Measurements from ENCODE around the gene FOXS1. TPM values are rescaled to one million over a fixed set of nuclear protein-coding genes. Genes with fewer than 3 reads are reported as not detected.

Gene FOXS1
- total and polyA plus RNA-seq, 10 of the 15 experiments (the other 5 are each of a cell fraction or from before 2014, with no cell fraction given) = not detected

DNA sequence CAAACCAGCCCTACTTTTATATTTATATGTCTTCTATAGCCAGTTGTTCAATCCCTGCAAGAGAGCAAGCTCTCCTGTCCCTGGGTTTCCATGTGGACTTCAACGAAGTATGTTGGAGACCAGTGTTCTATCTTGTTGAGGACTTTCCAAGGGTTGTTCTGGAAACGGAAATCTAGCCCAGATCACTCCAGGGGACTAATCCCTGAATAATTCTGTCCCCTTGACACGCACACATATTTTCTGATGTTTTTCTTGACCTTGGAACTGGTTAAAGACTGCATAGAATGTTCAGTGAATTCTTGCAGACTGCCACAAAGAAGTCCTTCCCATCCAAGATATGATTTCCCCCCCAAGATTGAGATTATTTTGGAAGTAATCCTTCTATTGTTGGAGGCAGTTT, 35.7 kb downstream of the FOXS1 start:
- BruUV-seq (replicated peaks) = no TSS peak
- no peak overlapping the region for H3K4me3 ChIP-seq
- intact Hi-C loops (cut with micrococcal nuclease; ENCODE audit: unreplicated experiment) (no loop called here), in situ Hi-C loops (cut with MboI) (no loop called here)
- no peak overlapping the region for H3K4me2 ChIP-seq (ENCODE audit: control insufficient read depth, insufficient read depth)
- DNase-seq (ENCODE audit: low read depth, low spot score) (no peak), ATAC-seq (no peak), FAIRE-seq (no peak)
- ChIA-PET CTCF (interaction anchor here (0.6 to 3.1 kb wide), 3 partner anchors 24 to 42 kb away, joined by 3 to 12 read pairs (median 4); no protein-coding TSS in a partner anchor), SMC1A (ENCODE audit: uncharacterized antibody, unreplicated experiment) (no interaction called here), POLR2A (no interaction called here), RAD21 (ENCODE audit: unreplicated experiment) (no interaction called here)
- H2AFZ ChIP-seq (ENCODE audit: control insufficient read depth, low read depth, low read length) = no peak overlapping the region
- no peak for TF ChIP-seq NR2C2 (IDR thresholded peaks at IDR 0.05; ENCODE audit: borderline replicate concordance, control insufficient read depth, insufficient read length, low read depth)
- TF ChIP-seq CREB1 (IDR thresholded peaks at IDR 0.05; ENCODE audit: low read depth) = no peak
- TF ChIP-seq MTA2 (IDR thresholded peaks at IDR 0.05; ENCODE audit: low read depth) = no peak
- peaks cover 0 to 2% of the 10 kb centered on the region in 2 experiments; a peak in 3 of 4 replicates for H3K36me3 ChIP-seq (ENCODE audit: control insufficient read depth in 2 of 2, insufficient read depth in 2 of 2, low read length in 1 of 2)
- 97% methylated on average over 3 of the region's 3 CpGs for WGBS (ENCODE audit: insufficient coverage, insufficient replicate concordance, low lambda C conversion rate, missing lambda C conversion rate)
- no peaks in the 10 kb centered on the region for H3K79me2 ChIP-seq (ENCODE audit: control insufficient read depth, insufficient read depth, low read length)
- no peak overlapping the region for H3K27ac ChIP-seq (ENCODE audit: control insufficient read depth, insufficient read depth)
- H3K4me1 ChIP-seq (ENCODE audit: control insufficient read depth, insufficient read depth, low read length) = no peaks in the 10 kb centered on the region; the same call in 1 of the 2 replicates
- H4K20me1 ChIP-seq (ENCODE audit: control insufficient read depth, insufficient read depth) = no peaks in the 10 kb centered on the region
- H3K9me3 ChIP-seq (replicated peaks; ENCODE audit: control insufficient read depth, insufficient read depth, low read length) = no peaks in the 10 kb centered on the region
- H3K9ac ChIP-seq (ENCODE audit: control insufficient read depth, insufficient read depth, low read length) = no peak overlapping the region
- H3K27me3 ChIP-seq (replicated peaks in 1 of 2; ENCODE audit: control insufficient read depth in 2 of 2, insufficient read depth in 2 of 2, low read length in 1 of 2) = no peaks in the 10 kb centered on the region

DNA sequence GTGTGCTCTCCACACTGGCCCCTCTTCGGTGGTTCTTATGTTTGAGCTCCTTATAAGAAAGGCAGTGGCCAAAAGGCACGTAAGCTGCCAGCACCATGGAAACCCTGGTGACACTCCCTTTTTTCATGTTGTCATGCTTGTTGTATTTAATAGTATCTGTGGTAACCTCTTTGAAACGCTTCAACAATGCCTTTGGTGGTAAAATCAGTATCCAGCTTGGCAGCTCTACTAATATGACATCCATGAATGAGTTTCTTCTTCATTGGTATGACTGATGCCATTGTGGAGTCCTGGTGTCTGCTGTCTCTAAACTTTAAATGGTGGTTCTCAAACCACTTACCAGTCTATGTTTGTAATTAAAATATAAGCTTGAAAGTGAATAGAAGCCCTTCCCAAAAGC, 36.9 kb downstream of the FOXS1 start:
- ATAC-seq (no peak), FAIRE-seq (no peak), DNase-seq (ENCODE audit: low read depth, low spot score) (no peak)
- no peaks in the 10 kb centered on the region for H3K27me3 ChIP-seq (replicated peaks in 1 of 2; ENCODE audit: control insufficient read depth in 2 of 2, insufficient read depth in 2 of 2, low read length in 1 of 2)
- WGBS (ENCODE audit: insufficient coverage, insufficient replicate concordance, low lambda C conversion rate, missing lambda C conversion rate) = 75% methylated on average over 3 of the region's 3 CpGs
- no peak overlapping the region for H3K27ac ChIP-seq (ENCODE audit: control insufficient read depth, insufficient read depth)
- no peaks in the 10 kb centered on the region; the same call in 1 of the 2 replicates for H3K4me1 ChIP-seq (ENCODE audit: control insufficient read depth, insufficient read depth, low read length)
- in situ Hi-C loops (cut with MboI) (no loop called here), intact Hi-C loops (cut with micrococcal nuclease; ENCODE audit: unreplicated experiment) (no loop called here)
- CTCF ChIA-PET = interaction anchor here (2.0 to 3.1 kb wide), 2 partner anchors 38 to 223 kb away, joined by 7 to 12 read pairs; no protein-coding TSS in a partner anchor
- no peak overlapping the region for H3K9ac ChIP-seq (ENCODE audit: control insufficient read depth, insufficient read depth, low read length)
- no peaks in the 10 kb centered on the region for H3K9me3 ChIP-seq (replicated peaks; ENCODE audit: control insufficient read depth, insufficient read depth, low read length)
- RAD21 ChIA-PET (ENCODE audit: unreplicated experiment) = no interaction called here
- POLR2A ChIA-PET = no interaction called here
- SMC1A ChIA-PET (ENCODE audit: uncharacterized antibody, unreplicated experiment) = interaction anchor here (1.2 kb wide), 1 partner anchor 15 kb away, joined by 3 read pairs; no protein-coding TSS in a partner anchor
- H3K4me2 ChIP-seq (ENCODE audit: control insufficient read depth, insufficient read depth) = no peak overlapping the region
- no peaks in the 10 kb centered on the region for H3K79me2 ChIP-seq (ENCODE audit: control insufficient read depth, insufficient read depth, low read length)
- H3K4me3 ChIP-seq = no peak overlapping the region
- no peaks in the 10 kb centered on the region for H4K20me1 ChIP-seq (ENCODE audit: control insufficient read depth, insufficient read depth)
- H3K36me3 ChIP-seq (ENCODE audit: control insufficient read depth in 2 of 2, insufficient read depth in 2 of 2, low read length in 1 of 2) = peaks cover under 1 to 3% of the 10 kb centered on the region in 2 experiments
- BruUV-seq (replicated peaks) = no TSS peak
- no peak overlapping the region for H2AFZ ChIP-seq (ENCODE audit: control insufficient read depth, low read depth, low read length)
- TF ChIP-seq, protein P1, sequence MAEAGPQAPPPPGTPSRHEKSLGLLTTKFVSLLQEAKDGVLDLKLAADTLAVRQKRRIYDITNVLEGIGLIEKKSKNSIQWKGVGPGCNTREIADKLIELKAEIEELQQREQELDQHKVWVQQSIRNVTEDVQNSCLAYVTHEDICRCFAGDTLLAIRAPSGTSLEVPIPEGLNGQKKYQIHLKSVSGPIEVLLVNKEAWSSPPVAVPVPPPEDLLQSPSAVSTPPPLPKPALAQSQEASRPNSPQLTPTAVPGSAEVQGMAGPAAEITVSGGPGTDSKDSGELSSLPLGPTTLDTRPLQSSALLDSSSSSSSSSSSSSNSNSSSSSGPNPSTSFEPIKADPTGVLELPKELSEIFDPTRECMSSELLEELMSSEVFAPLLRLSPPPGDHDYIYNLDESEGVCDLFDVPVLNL (IDR thresholded peaks at IDR 0.05; ENCODE audit: low read depth, low read length) = no peak
- TF ChIP-seq, protein P2, sequence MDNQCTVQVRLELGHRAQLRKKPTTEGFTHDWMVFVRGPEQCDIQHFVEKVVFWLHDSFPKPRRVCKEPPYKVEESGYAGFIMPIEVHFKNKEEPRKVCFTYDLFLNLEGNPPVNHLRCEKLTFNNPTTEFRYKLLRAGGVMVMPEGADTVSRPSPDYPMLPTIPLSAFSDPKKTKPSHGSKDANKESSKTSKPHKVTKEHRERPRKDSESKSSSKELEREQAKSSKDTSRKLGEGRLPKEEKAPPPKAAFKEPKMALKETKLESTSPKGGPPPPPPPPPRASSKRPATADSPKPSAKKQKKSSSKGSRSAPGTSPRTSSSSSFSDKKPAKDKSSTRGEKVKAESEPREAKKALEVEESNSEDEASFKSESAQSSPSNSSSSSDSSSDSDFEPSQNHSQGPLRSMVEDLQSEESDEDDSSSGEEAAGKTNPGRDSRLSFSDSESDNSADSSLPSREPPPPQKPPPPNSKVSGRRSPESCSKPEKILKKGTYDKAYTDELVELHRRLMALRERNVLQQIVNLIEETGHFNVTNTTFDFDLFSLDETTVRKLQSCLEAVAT (IDR thresholded peaks at IDR 0.05) = no peak
- TF ChIP-seq, protein P3, sequence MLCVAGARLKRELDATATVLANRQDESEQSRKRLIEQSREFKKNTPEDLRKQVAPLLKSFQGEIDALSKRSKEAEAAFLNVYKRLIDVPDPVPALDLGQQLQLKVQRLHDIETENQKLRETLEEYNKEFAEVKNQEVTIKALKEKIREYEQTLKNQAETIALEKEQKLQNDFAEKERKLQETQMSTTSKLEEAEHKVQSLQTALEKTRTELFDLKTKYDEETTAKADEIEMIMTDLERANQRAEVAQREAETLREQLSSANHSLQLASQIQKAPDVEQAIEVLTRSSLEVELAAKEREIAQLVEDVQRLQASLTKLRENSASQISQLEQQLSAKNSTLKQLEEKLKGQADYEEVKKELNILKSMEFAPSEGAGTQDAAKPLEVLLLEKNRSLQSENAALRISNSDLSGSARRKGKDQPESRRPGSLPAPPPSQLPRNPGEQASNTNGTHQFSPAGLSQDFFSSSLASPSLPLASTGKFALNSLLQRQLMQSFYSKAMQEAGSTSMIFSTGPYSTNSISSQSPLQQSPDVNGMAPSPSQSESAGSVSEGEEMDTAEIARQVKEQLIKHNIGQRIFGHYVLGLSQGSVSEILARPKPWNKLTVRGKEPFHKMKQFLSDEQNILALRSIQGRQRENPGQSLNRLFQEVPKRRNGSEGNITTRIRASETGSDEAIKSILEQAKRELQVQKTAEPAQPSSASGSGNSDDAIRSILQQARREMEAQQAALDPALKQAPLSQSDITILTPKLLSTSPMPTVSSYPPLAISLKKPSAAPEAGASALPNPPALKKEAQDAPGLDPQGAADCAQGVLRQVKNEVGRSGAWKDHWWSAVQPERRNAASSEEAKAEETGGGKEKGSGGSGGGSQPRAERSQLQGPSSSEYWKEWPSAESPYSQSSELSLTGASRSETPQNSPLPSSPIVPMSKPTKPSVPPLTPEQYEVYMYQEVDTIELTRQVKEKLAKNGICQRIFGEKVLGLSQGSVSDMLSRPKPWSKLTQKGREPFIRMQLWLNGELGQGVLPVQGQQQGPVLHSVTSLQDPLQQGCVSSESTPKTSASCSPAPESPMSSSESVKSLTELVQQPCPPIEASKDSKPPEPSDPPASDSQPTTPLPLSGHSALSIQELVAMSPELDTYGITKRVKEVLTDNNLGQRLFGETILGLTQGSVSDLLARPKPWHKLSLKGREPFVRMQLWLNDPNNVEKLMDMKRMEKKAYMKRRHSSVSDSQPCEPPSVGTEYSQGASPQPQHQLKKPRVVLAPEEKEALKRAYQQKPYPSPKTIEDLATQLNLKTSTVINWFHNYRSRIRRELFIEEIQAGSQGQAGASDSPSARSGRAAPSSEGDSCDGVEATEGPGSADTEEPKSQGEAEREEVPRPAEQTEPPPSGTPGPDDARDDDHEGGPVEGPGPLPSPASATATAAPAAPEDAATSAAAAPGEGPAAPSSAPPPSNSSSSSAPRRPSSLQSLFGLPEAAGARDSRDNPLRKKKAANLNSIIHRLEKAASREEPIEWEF (IDR thresholded peaks at IDR 0.05; ENCODE audit: insufficient replicate concordance, low read depth, low read length) = no peak
- TF ChIP-seq HCFC1 (IDR thresholded peaks at IDR 0.05; ENCODE audit: low read length) (no peak), TCF3 (IDR thresholded peaks at IDR 0.05; ENCODE audit: borderline replicate concordance, insufficient read depth, low read depth, low read length) (no peak), BACH1 (IDR thresholded peaks at IDR 0.05; ENCODE audit: borderline replicate concordance) (no peak), ZNF274 (IDR thresholded peaks at IDR 0.05; ENCODE audit: insufficient read depth, insufficient read length) (no peak)

All from GM12878 (cell line).